ENCODE results near the gene CACNB2. TPM values are rescaled to one million over a fixed set of nuclear protein-coding genes. Genes with fewer than 3 reads are reported as not detected.
A peak's percentile ranks its signal among the peaks of the same experiment; 100 is the strongest.
"Not testable (repeated sequence)": the region's sequence is repeated elsewhere in the genome, so short reads cannot be mapped to it uniquely, and the experiment has no call there.

Gene CACNB2
- total RNA-seq, 2 donors from 2014 or later: 4.5 to 56.7 TPM

DNA sequence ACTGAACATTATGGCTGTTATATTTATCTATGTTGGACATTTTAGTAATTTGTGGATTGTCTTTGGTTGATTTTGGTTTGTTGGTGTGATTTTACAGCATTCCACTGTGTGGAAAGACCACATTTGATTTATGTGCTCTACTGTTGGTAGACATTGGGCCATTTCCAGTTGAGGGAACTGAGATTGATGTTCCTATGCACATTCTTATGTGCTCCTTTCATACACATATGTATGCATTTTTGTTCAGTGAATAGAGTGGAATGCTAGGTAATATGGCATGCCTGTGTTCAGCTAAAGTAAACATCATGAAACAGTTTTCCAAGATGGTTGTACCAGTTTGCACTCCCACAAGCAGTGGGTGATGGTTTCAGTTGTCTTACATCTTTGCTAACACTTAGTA is 15.1 kb downstream of the CACNB2 start:
- Histone ChIP-seq H3K27me3 (replicated peaks; ENCODE audit: insufficient read depth) (no peaks in the 10 kb centered on the region), H3K9me3 (no peaks in the 10 kb centered on the region), H3K27ac (no peak overlapping the region), H3K36me3 (no peaks in the 10 kb centered on the region), H3K4me1 (ENCODE audit: control insufficient read depth in 1 of 2, low read depth in 2 of 2) (peaks cover 17 to 28% of the 10 kb centered on the region in 2 donors), H3K4me3 (no peak overlapping the region)
- DNase-seq (ENCODE audit: low spot score) (no peak), ATAC-seq (ENCODE audit: insufficient number of reproducible peaks, low FRiP score, low read depth) (no peak)
- TF ChIP-seq, protein P1, sequence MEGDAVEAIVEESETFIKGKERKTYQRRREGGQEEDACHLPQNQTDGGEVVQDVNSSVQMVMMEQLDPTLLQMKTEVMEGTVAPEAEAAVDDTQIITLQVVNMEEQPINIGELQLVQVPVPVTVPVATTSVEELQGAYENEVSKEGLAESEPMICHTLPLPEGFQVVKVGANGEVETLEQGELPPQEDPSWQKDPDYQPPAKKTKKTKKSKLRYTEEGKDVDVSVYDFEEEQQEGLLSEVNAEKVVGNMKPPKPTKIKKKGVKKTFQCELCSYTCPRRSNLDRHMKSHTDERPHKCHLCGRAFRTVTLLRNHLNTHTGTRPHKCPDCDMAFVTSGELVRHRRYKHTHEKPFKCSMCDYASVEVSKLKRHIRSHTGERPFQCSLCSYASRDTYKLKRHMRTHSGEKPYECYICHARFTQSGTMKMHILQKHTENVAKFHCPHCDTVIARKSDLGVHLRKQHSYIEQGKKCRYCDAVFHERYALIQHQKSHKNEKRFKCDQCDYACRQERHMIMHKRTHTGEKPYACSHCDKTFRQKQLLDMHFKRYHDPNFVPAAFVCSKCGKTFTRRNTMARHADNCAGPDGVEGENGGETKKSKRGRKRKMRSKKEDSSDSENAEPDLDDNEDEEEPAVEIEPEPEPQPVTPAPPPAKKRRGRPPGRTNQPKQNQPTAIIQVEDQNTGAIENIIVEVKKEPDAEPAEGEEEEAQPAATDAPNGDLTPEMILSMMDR (IDR thresholded peaks at IDR 0.05): no peak

DNA sequence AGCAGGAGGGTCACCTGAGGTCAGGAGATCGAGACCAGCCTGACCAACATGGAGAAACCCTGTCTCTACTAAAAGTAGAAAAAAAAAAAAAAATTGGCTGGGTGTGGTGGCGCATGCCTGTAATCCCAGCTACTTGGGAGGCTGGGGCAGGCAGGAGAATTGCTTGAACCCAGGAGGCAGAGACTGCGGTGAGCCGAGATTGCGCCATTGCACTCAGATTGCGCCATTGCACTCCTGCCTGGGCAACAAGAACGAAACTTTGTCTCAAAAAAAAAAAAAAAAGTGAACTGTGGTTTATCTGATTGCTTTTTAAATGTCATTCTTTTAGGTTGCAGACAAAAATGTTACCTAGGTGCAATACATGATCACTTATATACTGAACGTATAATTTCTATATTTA is 16.6 kb downstream of the CACNB2 start:
- not testable (repeated sequence) for H3K27ac ChIP-seq; H3K9me3 ChIP-seq; DNase-seq (ENCODE audit: low spot score); ATAC-seq (ENCODE audit: insufficient number of reproducible peaks, low FRiP score, low read depth); H3K27me3 ChIP-seq (replicated peaks; ENCODE audit: insufficient read depth); H3K36me3 ChIP-seq; H3K4me3 ChIP-seq
- peaks cover 17 to 28% of the 10 kb centered on the region in 2 donors for H3K4me1 ChIP-seq (ENCODE audit: control insufficient read depth in 1 of 2, low read depth in 2 of 2)

DNA sequence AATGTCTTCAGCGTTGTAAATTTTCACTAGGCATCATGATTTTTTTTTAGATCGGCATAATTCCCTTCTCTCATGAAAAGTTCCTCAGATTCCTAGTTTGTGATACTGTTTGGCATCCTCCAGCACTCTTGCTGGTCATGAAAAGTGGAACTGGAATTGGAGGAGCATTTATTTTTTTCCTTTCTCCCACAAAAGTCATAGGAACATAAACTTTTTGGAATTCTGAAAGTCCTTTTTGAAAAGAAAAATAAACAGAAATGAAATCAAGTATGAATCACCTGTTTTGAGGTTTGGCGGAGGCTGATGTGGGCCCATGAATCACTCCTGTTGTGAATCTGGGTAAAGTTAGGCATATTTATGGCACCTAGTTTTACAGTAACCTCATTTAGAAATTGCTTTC is 17.7 kb downstream of the CACNB2 start:
- ATAC-seq (ENCODE audit: insufficient number of reproducible peaks, low FRiP score, low read depth) (no peak), DNase-seq (ENCODE audit: low spot score) (no peak)
- Histone ChIP-seq H3K9me3 (no peaks in the 10 kb centered on the region), H3K27me3 (replicated peaks; ENCODE audit: insufficient read depth) (no peaks in the 10 kb centered on the region), H3K4me1 (ENCODE audit: control insufficient read depth in 1 of 2, low read depth in 2 of 2) (peaks cover 17 to 28% of the 10 kb centered on the region in 2 donors), H3K27ac (peak overlapping the region; percentile 61 to 68), H3K4me3 (peak overlapping the region; percentile 19), H3K36me3 (no peaks in the 10 kb centered on the region)
- TF ChIP-seq, protein P1 (IDR thresholded peaks at IDR 0.05): no peak

DNA sequence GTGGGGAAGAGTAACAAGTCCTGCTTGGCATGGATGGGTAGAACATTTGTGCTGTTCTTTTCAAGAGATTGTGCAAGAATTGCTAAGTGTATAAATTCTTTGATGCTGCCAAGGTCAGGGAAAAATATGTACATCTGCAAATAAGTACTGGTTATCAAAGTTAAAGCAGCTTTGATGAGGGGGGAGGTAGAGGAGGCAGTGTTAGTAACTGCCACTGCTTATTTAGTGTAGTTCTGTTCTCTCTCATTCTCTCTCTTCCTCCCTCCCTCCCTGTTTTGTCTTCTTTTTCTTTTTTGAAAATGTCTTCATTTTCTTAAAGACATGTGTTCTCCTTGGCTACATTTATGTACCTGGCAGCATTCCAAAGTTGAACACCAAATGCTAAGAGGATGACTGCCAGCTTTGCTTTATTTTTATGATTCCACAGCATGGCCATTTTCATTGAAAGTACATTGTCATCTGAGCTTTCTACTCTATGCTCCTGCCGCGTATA is 18.6 kb downstream of the CACNB2 start:
- DNase-seq (ENCODE audit: low spot score) (no peak), ATAC-seq (ENCODE audit: insufficient number of reproducible peaks, low FRiP score, low read depth) (no peak)
- no peaks in the 10 kb centered on the region for H3K36me3 ChIP-seq
- TF ChIP-seq, protein P1 (IDR thresholded peaks at IDR 0.05): no peak
- peak overlapping the region; percentile 10 for H3K4me3 ChIP-seq
- peaks cover 17 to 28% of the 10 kb centered on the region in 2 donors for H3K4me1 ChIP-seq (ENCODE audit: control insufficient read depth in 1 of 2, low read depth in 2 of 2)
- H3K27me3 ChIP-seq (replicated peaks; ENCODE audit: insufficient read depth): no peaks in the 10 kb centered on the region
- H3K9me3 ChIP-seq: no peaks in the 10 kb centered on the region
- H3K27ac ChIP-seq: peak overlapping the region; percentile 8 to 68

DNA sequence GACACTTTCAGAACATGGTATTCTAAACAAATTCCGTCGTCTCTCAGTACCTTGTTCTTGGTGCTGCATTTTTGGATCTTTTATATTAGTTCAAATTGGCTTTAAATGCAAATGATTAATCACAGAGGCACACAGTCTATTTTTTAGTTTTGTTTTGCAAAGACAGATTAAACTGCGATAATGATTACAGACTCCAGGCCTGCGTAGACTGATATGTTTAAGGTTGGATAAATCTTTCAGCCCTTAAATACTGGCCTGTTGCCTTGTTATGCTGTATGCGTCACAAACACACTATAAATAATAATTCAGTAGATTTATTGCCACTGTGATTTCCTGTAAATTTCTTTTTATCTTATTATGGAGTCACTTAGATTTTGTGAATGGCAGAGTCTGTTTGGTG is 19.3 kb downstream of the CACNB2 start:
- Histone ChIP-seq H3K4me1 (ENCODE audit: control insufficient read depth in 1 of 2, low read depth in 2 of 2) (peaks cover 17 to 35% of the 10 kb centered on the region in 2 donors), H3K9me3 (no peaks in the 10 kb centered on the region), H3K27ac (peak overlapping the region; percentile 8 to 68), H3K36me3 (no peaks in the 10 kb centered on the region), H3K4me3 (no peak overlapping the region), H3K27me3 (replicated peaks; ENCODE audit: insufficient read depth) (no peaks in the 10 kb centered on the region)
- DNase-seq (ENCODE audit: low spot score) (no peak), ATAC-seq (ENCODE audit: insufficient number of reproducible peaks, low FRiP score, low read depth) (no peak)
- TF ChIP-seq, protein P1 (IDR thresholded peaks at IDR 0.05): no peak

DNA sequence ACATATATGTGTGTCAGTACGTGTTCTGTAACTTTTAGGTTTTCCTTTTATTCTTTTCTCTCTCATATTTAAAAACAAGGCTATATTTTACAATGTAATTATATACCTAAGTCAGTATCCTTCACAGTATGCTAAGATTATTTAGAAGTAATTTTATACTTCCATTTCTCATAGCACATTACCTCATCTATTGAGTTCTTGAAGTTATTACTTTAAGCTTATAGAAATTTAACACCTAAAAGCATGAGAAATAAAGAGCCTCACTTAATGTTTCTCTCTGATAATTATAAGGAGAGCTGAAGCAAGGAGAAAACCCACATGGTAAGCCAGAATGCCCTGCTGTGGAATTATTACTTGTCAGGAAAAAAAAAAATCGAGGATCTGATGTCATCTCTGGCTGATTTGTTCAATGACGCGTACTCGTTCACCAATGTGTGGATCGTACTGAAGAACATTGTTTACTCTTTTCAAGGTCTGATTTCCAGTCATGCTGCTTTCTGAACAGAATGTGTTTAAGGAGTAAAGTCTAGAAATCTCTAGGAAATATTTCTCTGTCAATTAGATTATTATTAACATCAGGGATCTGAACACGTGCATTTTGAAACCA is 21.9 kb downstream of the CACNB2 start:
- peaks cover 16 to 44% of the 10 kb centered on the region in 2 donors for H3K4me1 ChIP-seq (ENCODE audit: control insufficient read depth in 1 of 2, low read depth in 2 of 2)
- TF ChIP-seq, protein P1 (IDR thresholded peaks at IDR 0.05): no peak
- H3K4me3 ChIP-seq: no peak overlapping the region
- ATAC-seq (ENCODE audit: insufficient number of reproducible peaks, low FRiP score, low read depth) (no peak), DNase-seq (ENCODE audit: low spot score) (no peak)
- H3K36me3 ChIP-seq: no peaks in the 10 kb centered on the region
- H3K27me3 ChIP-seq (replicated peaks; ENCODE audit: insufficient read depth): no peaks in the 10 kb centered on the region
- no peaks in the 10 kb centered on the region for H3K9me3 ChIP-seq
- no peak overlapping the region for H3K27ac ChIP-seq
